Activated CD8-positive, alpha-beta T cell treated with anti-CD3 and anti-CD28 coated beads for 36 hours (primary cell): ENCODE results near the gene PLK2. TPM values are rescaled to one million over a fixed set of nuclear protein-coding genes. Genes with fewer than 3 reads are reported as not detected.

ENCODE experiments used
- ATAC-seq: fragments of 200-7000 bp; cut with Tn5 transposase; one replicate; pipeline ENCODE4 v1.10.0; 2021; ENCODE audit warnings: mild to moderate bottlenecking, moderate library complexity
- CTCF ChIA-PET: fragments of 350-600 bp; sonication (Branson Sonifier 250); formaldehyde crosslinking; loops from one replicate; lab custom pipeline; 2021; ENCODE audit warnings: antibody characterized with exemption; lab: Charles Lee
- POLR2A ChIA-PET: fragments of 350-600 bp; sonication (Branson Sonifier 250); formaldehyde crosslinking; loops from one replicate; lab custom pipeline; 2021; ENCODE audit warnings: antibody characterized with exemption; lab: Charles Lee
- DNase-seq: peaks from one replicate; pipeline ENCODE4 v3.0.0-alpha.2; 2020
- H3K27ac Mint-ChIP-seq: one replicate; pipeline ENCODE4 v1.8.0; 2021; ENCODE audit warnings: mild to moderate bottlenecking, mixed read lengths
- H3K27me3 Mint-ChIP-seq: one replicate; pipeline ENCODE4 v1.8.0; 2021; ENCODE audit warnings: mixed read lengths
- H3K36me3 Mint-ChIP-seq: one replicate; pipeline ENCODE4 v1.8.0; 2021; ENCODE audit warnings: low read depth, mixed read lengths
- H3K4me1 Mint-ChIP-seq: one replicate; pipeline ENCODE4 v1.8.0; 2021; ENCODE audit warnings: low read depth, mixed read lengths
- H3K4me3 Mint-ChIP-seq: one replicate; pipeline ENCODE4 v1.8.0; 2021; ENCODE audit warnings: mild to moderate bottlenecking, moderate library complexity, mixed read lengths
- H3K9me3 Mint-ChIP-seq: one replicate; pipeline ENCODE4 v1.8.0; 2021; ENCODE audit warnings: mixed read lengths
- intact Hi-C: fragments of 100-400 bp; cut with micrococcal nuclease; formaldehyde crosslinking; loops from one replicate; pipeline ENCODE4 v1.10.0; 2022
- total RNA-seq, 2 experiments: library from RNA; stranded (reverse); gene quantifications; one replicate each; pipeline ENCODE4 v1.2.3, GENCODE V29; 2021
- TF ChIP-seq, protein P1 (sequence below): fragments of 200-600 bp; IDR thresholded peaks from one replicate; pipeline ENCODE4 v1.8.0; 2022; ENCODE audit warnings: antibody characterized with exemption, mild to moderate bottlenecking

Gene PLK2
- total RNA-seq, 2 experiments from 2014 or later = 3.1 to 4.0 TPM

- TF ChIP-seq, protein P1, sequence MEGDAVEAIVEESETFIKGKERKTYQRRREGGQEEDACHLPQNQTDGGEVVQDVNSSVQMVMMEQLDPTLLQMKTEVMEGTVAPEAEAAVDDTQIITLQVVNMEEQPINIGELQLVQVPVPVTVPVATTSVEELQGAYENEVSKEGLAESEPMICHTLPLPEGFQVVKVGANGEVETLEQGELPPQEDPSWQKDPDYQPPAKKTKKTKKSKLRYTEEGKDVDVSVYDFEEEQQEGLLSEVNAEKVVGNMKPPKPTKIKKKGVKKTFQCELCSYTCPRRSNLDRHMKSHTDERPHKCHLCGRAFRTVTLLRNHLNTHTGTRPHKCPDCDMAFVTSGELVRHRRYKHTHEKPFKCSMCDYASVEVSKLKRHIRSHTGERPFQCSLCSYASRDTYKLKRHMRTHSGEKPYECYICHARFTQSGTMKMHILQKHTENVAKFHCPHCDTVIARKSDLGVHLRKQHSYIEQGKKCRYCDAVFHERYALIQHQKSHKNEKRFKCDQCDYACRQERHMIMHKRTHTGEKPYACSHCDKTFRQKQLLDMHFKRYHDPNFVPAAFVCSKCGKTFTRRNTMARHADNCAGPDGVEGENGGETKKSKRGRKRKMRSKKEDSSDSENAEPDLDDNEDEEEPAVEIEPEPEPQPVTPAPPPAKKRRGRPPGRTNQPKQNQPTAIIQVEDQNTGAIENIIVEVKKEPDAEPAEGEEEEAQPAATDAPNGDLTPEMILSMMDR = no peak
- ATAC-seq (no peak), DNase-seq (no peak)
- no peak overlapping the region for H3K4me3 Mint-ChIP-seq
- CTCF ChIA-PET = no interaction called here
- peaks cover 4% of the 10 kb centered on the region for H3K9me3 Mint-ChIP-seq
- intact Hi-C loops = no loop called here
- H3K4me1 Mint-ChIP-seq = no peaks in the 10 kb centered on the region
- no peaks in the 10 kb centered on the region for H3K36me3 Mint-ChIP-seq
- peaks cover 6% of the 10 kb centered on the region for H3K27me3 Mint-ChIP-seq
- H3K27ac Mint-ChIP-seq = no peak overlapping the region
- POLR2A ChIA-PET = no interaction called here
Observed at GRCh38 chr5:58446024-58446423, 13.9 kb downstream of the PLK2 start.

GRCh38 chr5:58444805-58445204 lies 15.1 kb downstream of the PLK2 start:
- H3K9me3 Mint-ChIP-seq = peaks cover 4% of the 10 kb centered on the region
- H3K36me3 Mint-ChIP-seq = no peaks in the 10 kb centered on the region
- ChIA-PET POLR2A (no interaction called here), CTCF (interaction anchor here (1.2 kb wide), 1 partner anchor 76 kb away, joined by 4 read pairs; no protein-coding TSS in a partner anchor)
- ATAC-seq = no peak
- H3K4me1 Mint-ChIP-seq = no peaks in the 10 kb centered on the region
- peaks cover 6% of the 10 kb centered on the region for H3K27me3 Mint-ChIP-seq
- TF ChIP-seq, protein P1 = no peak
- no peak for DNase-seq
- intact Hi-C loops = no loop called here
- no peak overlapping the region for H3K4me3 Mint-ChIP-seq
- H3K27ac Mint-ChIP-seq = no peak overlapping the region

DNA sequence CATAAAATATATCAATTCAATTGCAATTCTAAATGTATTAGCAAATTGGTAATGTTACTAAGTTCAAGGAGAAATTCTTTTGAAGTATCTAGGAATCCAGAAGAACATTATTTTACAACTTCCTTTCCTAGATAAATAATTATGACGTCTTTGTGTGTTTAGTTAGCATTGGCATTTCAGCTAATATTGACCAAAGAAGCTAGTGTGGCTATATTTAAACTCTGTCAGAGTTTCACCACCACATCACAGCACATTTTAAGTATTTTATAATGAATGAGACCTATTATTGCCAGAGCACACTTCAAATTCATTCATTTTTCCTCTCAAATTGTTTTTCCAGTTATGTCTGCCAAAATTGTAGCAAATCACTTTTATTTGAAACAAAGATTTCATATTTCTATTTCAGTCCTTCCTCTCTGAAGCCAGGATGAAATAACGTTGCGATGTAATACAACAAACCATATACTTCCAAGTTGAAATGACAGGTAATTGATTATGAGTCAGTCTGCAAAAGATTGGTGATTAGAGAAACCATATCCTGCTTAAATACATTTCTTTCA lies 18.9 kb downstream of the PLK2 start:
- Mint-ChIP-seq H3K36me3 (no peaks in the 10 kb centered on the region), H3K9me3 (peaks cover 2% of the 10 kb centered on the region), H3K4me3 (no peak overlapping the region), H3K4me1 (no peaks in the 10 kb centered on the region), H3K27ac (no peak overlapping the region), H3K27me3 (peaks cover 4% of the 10 kb centered on the region)
- TF ChIP-seq, protein P1 = no peak
- POLR2A ChIA-PET = no interaction called here
- intact Hi-C loops = no loop called here
- no peak for DNase-seq
- ATAC-seq = no peak
- CTCF ChIA-PET = no interaction called here

DNA sequence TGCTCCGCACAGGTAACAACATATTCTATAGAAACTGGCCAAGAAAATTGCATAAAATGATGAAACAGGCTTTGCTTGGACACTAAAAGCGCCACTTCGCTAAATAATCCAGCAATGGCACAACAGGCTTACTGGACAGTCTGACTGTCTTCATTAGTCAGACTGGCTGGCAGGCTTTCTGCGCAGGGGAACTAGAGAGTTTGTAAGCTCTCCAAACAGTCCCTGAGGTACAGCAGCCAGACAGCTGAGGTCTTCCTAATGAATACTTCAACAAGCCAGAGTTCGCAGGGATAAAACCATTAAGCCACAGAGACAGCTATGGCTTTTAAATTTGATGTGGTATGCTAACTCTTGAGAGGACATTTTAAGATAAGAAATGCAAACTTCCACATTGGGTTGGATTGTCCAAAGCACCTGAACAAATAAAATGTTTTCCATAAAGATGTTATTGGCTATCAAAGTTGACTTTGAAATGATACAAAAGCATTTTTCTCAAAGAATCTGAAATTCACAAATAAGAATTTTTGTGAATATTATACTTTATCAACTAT lies 20.7 kb downstream of the PLK2 start:
- Mint-ChIP-seq H3K27me3 (peaks cover 4% of the 10 kb centered on the region), H3K27ac (no peak overlapping the region), H3K36me3 (no peaks in the 10 kb centered on the region), H3K9me3 (no peaks in the 10 kb centered on the region), H3K4me1 (peaks cover 2% of the 10 kb centered on the region), H3K4me3 (no peak overlapping the region)
- TF ChIP-seq, protein P1 = no peak
- CTCF ChIA-PET = no interaction called here
- intact Hi-C loops = no loop called here
- DNase-seq = no peak
- POLR2A ChIA-PET = no interaction called here
- no peak for ATAC-seq

DNA sequence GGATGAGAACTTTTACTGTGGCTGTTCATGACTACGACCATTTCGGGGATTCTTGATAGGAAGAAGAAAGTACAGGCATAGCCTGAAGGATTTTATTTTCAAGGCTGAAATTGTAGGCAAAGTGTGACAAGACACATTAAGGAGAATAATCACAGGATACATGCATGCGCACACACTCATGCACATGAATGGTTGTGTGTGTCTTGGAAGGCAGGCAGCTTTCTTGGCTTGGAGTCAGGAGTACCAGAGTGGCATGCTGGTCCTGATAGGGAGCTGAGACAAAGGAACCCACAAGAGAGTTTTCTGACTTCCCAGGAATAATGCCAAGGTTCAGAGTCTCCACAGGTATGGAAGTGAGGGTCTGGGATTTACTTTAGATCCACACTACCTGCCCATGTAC lies 22.2 kb downstream of the PLK2 start:
- DNase-seq (no peak), ATAC-seq (no peak)
- H3K36me3 Mint-ChIP-seq = no peaks in the 10 kb centered on the region
- no peaks in the 10 kb centered on the region for H3K9me3 Mint-ChIP-seq
- TF ChIP-seq, protein P1 = no peak
- H3K4me3 Mint-ChIP-seq = no peak overlapping the region
- CTCF ChIA-PET = no interaction called here
- peaks cover 2% of the 10 kb centered on the region for H3K4me1 Mint-ChIP-seq
- intact Hi-C loops = no loop called here
- H3K27me3 Mint-ChIP-seq = peaks cover 4% of the 10 kb centered on the region
- no peak overlapping the region for H3K27ac Mint-ChIP-seq
- POLR2A ChIA-PET = interaction anchor here (0.6 kb wide), 1 partner anchor 73 kb away, joined by 3 read pairs; no protein-coding TSS in a partner anchor
